Ovary (tissue), 9 donors: ENCODE data around the gene EPG5. TPM values are rescaled to one million over a fixed set of nuclear protein-coding genes. Genes with fewer than 3 reads are reported as not detected.

Source experiments
- DNase-seq, 5 donors: peaks; one replicate each; pipeline ENCODE4 v3.0.0-alpha.2; 2019 to 2020
- H3K27ac ChIP-seq, 2 donors: fragments of 200-600 bp; one replicate each; pipeline versions ENCODE4 v1.5.1 to v1.8.0; 2019 to 2022
- H3K27me3 ChIP-seq: fragments of 200-600 bp; one replicate; pipeline ENCODE4 v1.8.0; 2022
- H3K36me3 ChIP-seq: fragments of 200-600 bp; sonication (generic); one replicate; pipeline ENCODE4 v1.5.1; 2019
- H3K4me1 ChIP-seq: one replicate; pipeline ENCODE4 v1.8.1; 2013; ENCODE audit warnings: mild to moderate bottlenecking, moderate library complexity; ENCODE audit not compliant: insufficient read depth
- H3K4me3 ChIP-seq: fragments of 200-600 bp; sonication (generic); one replicate; pipeline ENCODE4 v1.5.1; 2017
- H3K9me3 ChIP-seq, 2 donors: fragments of 200-600 bp in 1 of 2; sonication (generic) in 1 of 2; one replicate each; pipeline versions ENCODE4 v1.5.1 to v1.8.1; 2013 to 2019; ENCODE audit warnings: mild to moderate bottlenecking in 1 of 2, moderate library complexity in 1 of 2
- EP300 ChIP-seq: sonication (generic); formaldehyde crosslinking; IDR thresholded peaks from one replicate; pipeline ENCODE4 v1.6.1; 2017; ENCODE audit warnings: antibody characterized with exemption
- POLR2A ChIP-seq: fragments of 450-650 bp; IDR thresholded peaks from one replicate; pipeline ENCODE4 v1.6.1; 2017; ENCODE audit warnings: antibody characterized with exemption, mild to moderate bottlenecking, moderate library complexity
- WGBS, 3 donors: extraction: QIAGEN DNeasy Blood & Tissue Kit in 1 of 3; methylation state at CpG; one replicate each; pipeline versions ENCODE4 v1.1.5 to v1.1.7; 2013 to 2017; 5-methylcytosine and 5-hydroxymethylcytosine counted together
- intact Hi-C, 4 donors: fragments of 100-400 bp; cut with DNase I; formaldehyde crosslinking; loops; one replicate each; pipeline versions ENCODE4 v1.11.0 to v1.15.1; 2022 to 2023
- polyA plus RNA-seq, 2 donors: library from polyadenylated mRNA; stranded (reverse); fragments of 200-250 nt in 1 of 2; fragments of 350-450 nt in 1 of 2; fragmentation: Illumina TruSeq in 1 of 2; extraction: RNeasy Lipid Tissue Mini Kit (QIAGEN cat#74804) in 1 of 2; gene quantifications; one replicate each; pipeline ENCODE4 v1.2.3, GENCODE V29; 2013 to 2014
- total RNA-seq, 7 donors: library from RNA; depleted of rRNA in 2 of 7; stranded (reverse); fragments of >200 nt in 2 of 7; fragmentation: NEBNext Ultra II Directional in 3 of 7; extraction: Animal tissue kit (Norgen Biotek cat#: 25700) in 3 of 7; gene quantifications; one replicate each; pipeline versions ENCODE4 v1.1.0 to v1.2.4, GENCODE V29; 2016 to 2023
- TF ChIP-seq, protein P1 (sequence below), 3 donors: fragments of 450-650 bp in 2 of 3; fragments of 200-600 bp in 1 of 3; IDR thresholded peaks; one replicate each; pipeline versions ENCODE4 v1.5.1 to v1.8.0; 2016 to 2022; ENCODE audit warnings: antibody characterized with exemption in 3 of 3, mild to moderate bottlenecking in 1 of 3
- donor health status: DM: no; HTN: no; CAD: no; lungs with moderate emphysema.
- donor health status: DM: no; HTN: no; CAD: no.
- donor health status: Bipolar disorder and iron deficiency.
- donor health status: DM: yes; HTN: yes; CAD: no.
- donor health status: DM: no; HTN: no; CAD: no.
- donor health status: DM: yes; HTN: yes; CAD: no.

Gene EPG5
- total and polyA plus RNA-seq, 9 donors: 8.9 to 28.4 (median 21.2) TPM

DNA sequence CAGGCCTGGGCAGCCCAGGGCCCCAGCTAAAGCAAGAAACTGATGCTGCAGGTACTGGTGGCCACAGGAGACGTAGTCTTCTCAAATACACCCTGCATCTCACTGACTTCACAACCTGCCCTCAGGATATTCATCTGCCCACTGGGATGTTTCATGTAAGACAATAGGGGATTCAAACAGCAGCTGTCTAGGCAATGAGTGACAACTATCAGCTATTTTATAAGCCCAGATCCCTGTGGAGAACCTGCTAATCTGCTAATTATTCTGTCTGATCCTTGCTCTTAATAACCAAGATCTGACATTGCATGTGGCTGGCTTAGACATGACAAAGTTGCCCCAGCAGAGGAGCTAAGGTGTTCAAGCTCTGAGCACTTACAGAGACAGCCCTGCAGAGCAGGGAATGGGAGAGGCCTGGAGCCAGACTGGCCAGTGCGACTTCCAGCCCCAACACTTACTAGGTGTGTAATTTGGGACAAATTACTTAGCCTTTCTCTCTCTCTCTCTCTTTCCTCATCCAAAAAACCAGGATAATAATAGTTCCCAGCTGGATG is 113.0 kb downstream of the EPG5 start:
- 95 to 100% (median 100%) methylated on average over 2 of the region's 2 CpGs for WGBS, 3 donors
- Histone ChIP-seq H3K27ac (no peak overlapping the region), H3K27me3 (no peaks in the 10 kb centered on the region), H3K4me3 (no peak overlapping the region), H3K9me3 (no peaks in the 10 kb centered on the region), H3K36me3 (no peaks in the 10 kb centered on the region), H3K4me1 (peaks cover 4% of the 10 kb centered on the region)
- TF ChIP-seq, protein P1, sequence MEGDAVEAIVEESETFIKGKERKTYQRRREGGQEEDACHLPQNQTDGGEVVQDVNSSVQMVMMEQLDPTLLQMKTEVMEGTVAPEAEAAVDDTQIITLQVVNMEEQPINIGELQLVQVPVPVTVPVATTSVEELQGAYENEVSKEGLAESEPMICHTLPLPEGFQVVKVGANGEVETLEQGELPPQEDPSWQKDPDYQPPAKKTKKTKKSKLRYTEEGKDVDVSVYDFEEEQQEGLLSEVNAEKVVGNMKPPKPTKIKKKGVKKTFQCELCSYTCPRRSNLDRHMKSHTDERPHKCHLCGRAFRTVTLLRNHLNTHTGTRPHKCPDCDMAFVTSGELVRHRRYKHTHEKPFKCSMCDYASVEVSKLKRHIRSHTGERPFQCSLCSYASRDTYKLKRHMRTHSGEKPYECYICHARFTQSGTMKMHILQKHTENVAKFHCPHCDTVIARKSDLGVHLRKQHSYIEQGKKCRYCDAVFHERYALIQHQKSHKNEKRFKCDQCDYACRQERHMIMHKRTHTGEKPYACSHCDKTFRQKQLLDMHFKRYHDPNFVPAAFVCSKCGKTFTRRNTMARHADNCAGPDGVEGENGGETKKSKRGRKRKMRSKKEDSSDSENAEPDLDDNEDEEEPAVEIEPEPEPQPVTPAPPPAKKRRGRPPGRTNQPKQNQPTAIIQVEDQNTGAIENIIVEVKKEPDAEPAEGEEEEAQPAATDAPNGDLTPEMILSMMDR (IDR thresholded peaks at IDR 0.05): no peak
- TF ChIP-seq POLR2A (no peak), EP300 (no peak)
- intact Hi-C loops: no loop called here
- DNase-seq: no peak

DNA sequence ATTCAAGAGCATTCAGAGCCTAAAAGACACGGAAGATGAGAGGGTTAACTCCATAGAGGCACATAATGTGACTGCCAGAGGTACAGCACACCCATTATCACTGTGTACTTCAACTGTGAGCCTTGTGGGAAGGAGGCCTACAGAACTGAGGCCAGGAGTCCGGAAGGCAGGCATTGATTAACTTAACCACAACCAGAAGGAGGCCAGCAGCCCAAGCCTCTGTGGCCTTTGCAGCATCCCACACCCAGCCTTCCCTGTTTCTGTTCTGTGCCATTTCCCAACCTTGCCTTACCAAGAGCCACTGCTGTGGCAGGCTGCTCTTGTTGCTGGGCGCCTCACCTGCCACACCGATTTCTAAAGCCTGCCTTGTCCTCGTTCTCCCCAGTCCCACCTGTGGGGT is 114.5 kb downstream of the EPG5 start:
- no peaks in the 10 kb centered on the region for H3K27me3 ChIP-seq
- TF ChIP-seq POLR2A (no peak), EP300 (no peak)
- TF ChIP-seq, protein P1 (IDR thresholded peaks at IDR 0.05): no peak
- WGBS, 3 donors: 84 to 90% (median 87%) methylated on average over 5 of the region's 5 CpGs
- intact Hi-C loops: no loop called here
- H3K4me1 ChIP-seq: peaks cover 4% of the 10 kb centered on the region
- no peak for DNase-seq
- no peak overlapping the region for H3K27ac ChIP-seq
- H3K9me3 ChIP-seq: no peaks in the 10 kb centered on the region
- no peak overlapping the region for H3K4me3 ChIP-seq
- H3K36me3 ChIP-seq: no peaks in the 10 kb centered on the region

DNA sequence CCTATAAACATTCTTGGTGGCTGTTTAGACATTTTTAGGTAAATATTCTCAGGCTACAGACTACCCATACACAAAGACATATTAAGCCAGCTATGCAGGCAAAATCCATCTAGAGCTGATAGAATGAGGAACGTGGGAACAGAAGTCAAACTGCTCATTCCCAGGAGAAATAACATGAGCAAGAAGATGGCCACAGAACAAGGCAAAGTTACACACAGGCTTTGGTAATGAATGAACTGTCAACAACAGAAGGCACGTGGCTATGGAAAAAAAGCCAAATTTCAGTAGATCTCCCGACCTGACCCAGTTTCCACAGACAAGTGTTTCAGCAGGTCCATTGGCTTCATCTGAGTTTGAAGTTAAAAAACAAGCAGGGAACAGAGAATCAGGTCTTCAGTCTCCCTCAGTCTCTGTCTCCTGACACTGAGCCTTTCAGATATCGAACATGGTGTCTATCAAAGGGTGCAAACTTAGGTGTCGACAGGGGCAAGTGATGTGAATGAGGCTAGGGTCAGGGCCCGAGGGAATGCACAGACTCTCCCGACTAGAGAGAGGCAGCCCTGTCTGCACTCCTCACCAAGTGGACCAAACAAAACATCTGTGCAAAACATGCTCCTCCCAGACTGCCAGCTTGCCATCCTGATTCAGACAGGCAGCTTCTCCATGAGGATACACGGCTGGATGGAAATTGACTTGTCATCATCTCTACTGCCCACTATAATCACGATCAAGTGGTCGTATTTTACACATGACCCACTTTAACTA is 115.8 kb downstream of the EPG5 start:
- H3K27me3 ChIP-seq: no peaks in the 10 kb centered on the region
- no peak overlapping the region for H3K27ac ChIP-seq
- H3K4me1 ChIP-seq: peaks cover 4% of the 10 kb centered on the region
- H3K4me3 ChIP-seq: no peak overlapping the region
- TF ChIP-seq POLR2A (no peak), EP300 (no peak)
- TF ChIP-seq, protein P1 (IDR thresholded peaks at IDR 0.05): no peak
- H3K36me3 ChIP-seq: no peaks in the 10 kb centered on the region
- 48 to 65% (median 50%) methylated on average over 10 of the region's 10 CpGs for WGBS, 3 donors
- no peak for DNase-seq
- no peaks in the 10 kb centered on the region for H3K9me3 ChIP-seq
- intact Hi-C loops: no loop called here

DNA sequence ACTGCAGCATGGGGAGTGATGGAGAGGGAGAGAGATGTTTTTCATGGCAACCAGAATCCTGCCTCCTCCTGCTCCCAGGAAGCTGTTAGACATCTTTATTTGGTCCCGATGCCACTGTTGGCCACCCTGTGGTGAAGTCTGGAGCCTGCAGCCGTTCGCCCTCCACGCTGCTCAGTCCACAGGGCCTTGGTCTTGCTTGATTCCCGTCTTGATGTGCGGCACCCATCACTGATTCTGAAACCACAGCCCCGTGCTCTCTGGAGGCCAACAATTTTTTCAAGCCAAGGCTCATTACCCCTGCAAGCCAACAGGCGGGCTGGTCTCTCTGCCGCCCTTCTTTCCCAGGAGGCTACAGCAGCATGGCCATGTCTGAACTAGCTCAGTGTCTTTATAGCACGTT is 117.1 kb downstream of the EPG5 start:
- TF ChIP-seq, protein P1 (IDR thresholded peaks at IDR 0.05): peak in 1 of 3 donors; percentile 6
- TF ChIP-seq POLR2A: no peak
- no peak for TF ChIP-seq EP300
- WGBS, 3 donors: 83 to 85% (median 85%) methylated on average over 10 of the region's 10 CpGs
- Histone ChIP-seq H3K4me1 (peaks cover 4% of the 10 kb centered on the region), H3K27ac (no peak overlapping the region), H3K4me3 (no peak overlapping the region), H3K27me3 (no peaks in the 10 kb centered on the region), H3K36me3 (no peaks in the 10 kb centered on the region), H3K9me3 (no peaks in the 10 kb centered on the region)
- intact Hi-C loops: no loop called here
- DNase-seq: no peak
